Right atrium auricular region (tissue), 2 donors: ENCODE measurements around the gene KPNA6. TPM values are rescaled to one million over a fixed set of nuclear protein-coding genes. Genes with fewer than 3 reads are reported as not detected.
"Not testable (repeated sequence)": the region's sequence is repeated elsewhere in the genome, so short reads cannot be mapped to it uniquely, and the experiment has no call there.

ENCODE experiments used
- DNase-seq: peaks from one replicate; pipeline ENCODE4 v3.0.0-alpha.2; 2019; ENCODE audit warnings: low spot score
- H3K27ac ChIP-seq, 2 donors: fragments of 200-600 bp; sonication (generic); 1 replicate in 1 of 2; 2 replicates in 1 of 2; pipeline ENCODE4 v1.5.1; 2016 to 2019
- H3K27me3 ChIP-seq, 2 donors: fragments of 200-600 bp; sonication (generic); one replicate each; pipeline versions ENCODE4 v1.5.1 to v1.6.0; 2017 to 2019
- H3K36me3 ChIP-seq: fragments of 200-600 bp; sonication (generic); one replicate; pipeline ENCODE4 v1.5.1; 2016
- H3K4me1 ChIP-seq, 2 donors: fragments of 200-600 bp; sonication (generic); one replicate each; pipeline versions ENCODE4 v1.5.1 to v1.6.0; 2017 to 2019
- H3K4me3 ChIP-seq, 2 donors: fragments of 200-600 bp; sonication (generic); 1 replicate in 1 of 2; 2 replicates in 1 of 2; pipeline ENCODE4 v1.5.1; 2017 to 2019; ENCODE audit warnings: mild to moderate bottlenecking in 1 of 2, moderate library complexity in 1 of 2
- H3K9me3 ChIP-seq, 2 donors: fragments of 200-600 bp; sonication (generic); one replicate each; pipeline ENCODE4 v1.5.1; 2019
- CTCF ChIP-seq, 2 donors: fragments of 200-600 bp; sonication (generic); IDR thresholded peaks; one replicate each; pipeline ENCODE4 v1.5.1; 2019; ENCODE audit warnings: antibody characterized with exemption in 2 of 2
- total RNA-seq, 2 donors: library from RNA; depleted of rRNA; stranded (reverse); fragments of >200 nt; gene quantifications; one replicate each; pipeline ENCODE4 v1.1.0, GENCODE V29; 2016

Gene KPNA6
- total RNA-seq, 2 donors from 2014 or later, result 47.3 to 54.6 TPM

GRCh38 chr1:32126770-32127169 is 18.9 kb downstream of the KPNA6 start:
- Histone ChIP-seq H3K27ac (no peak overlapping the region), H3K9me3 (no peaks in the 10 kb centered on the region), H3K27me3 (no peaks in the 10 kb centered on the region), H3K4me1 (peaks cover 0 to 32% of the 10 kb centered on the region in 2 donors), H3K4me3 (no peak overlapping the region), H3K36me3 (no peaks in the 10 kb centered on the region)
- DNase-seq, result no peak
- no peak for TF ChIP-seq CTCF (IDR thresholded peaks at IDR 0.05)

- no peak for TF ChIP-seq CTCF (IDR thresholded peaks at IDR 0.05)
- no peak overlapping the region for H3K4me3 ChIP-seq
- DNase-seq, result no peak
- H3K36me3 ChIP-seq, result no peaks in the 10 kb centered on the region
- no peaks in the 10 kb centered on the region for H3K27me3 ChIP-seq
- H3K27ac ChIP-seq, result no peak overlapping the region
- no peaks in the 10 kb centered on the region for H3K9me3 ChIP-seq
- peaks cover 0 to 25% of the 10 kb centered on the region in 2 donors for H3K4me1 ChIP-seq
These were observed 19.7 kb downstream of the KPNA6 start for GRCh38 chr1:32127409-32128198.

GRCh38 chr1:32128479-32128878 is 20.6 kb downstream of the KPNA6 start:
- DNase-seq, result no peak
- no peaks in the 10 kb centered on the region for H3K27me3 ChIP-seq
- H3K9me3 ChIP-seq, result no peaks in the 10 kb centered on the region
- TF ChIP-seq CTCF (IDR thresholded peaks at IDR 0.05), result no peak
- no peak overlapping the region for H3K27ac ChIP-seq
- H3K36me3 ChIP-seq, result no peaks in the 10 kb centered on the region
- H3K4me3 ChIP-seq, result no peak overlapping the region
- H3K4me1 ChIP-seq, result peaks cover 0 to 25% of the 10 kb centered on the region in 2 donors

GRCh38 chr1:32128964-32129363 is 21.1 kb downstream of the KPNA6 start:
- no peak for TF ChIP-seq CTCF (IDR thresholded peaks at IDR 0.05)
- Histone ChIP-seq H3K27ac (no peak overlapping the region), H3K27me3 (no peaks in the 10 kb centered on the region), H3K4me1 (peaks cover 0 to 30% of the 10 kb centered on the region in 2 donors), H3K9me3 (no peaks in the 10 kb centered on the region), H3K36me3 (no peaks in the 10 kb centered on the region), H3K4me3 (no peak overlapping the region)
- no peak for DNase-seq

GRCh38 chr1:32133950-32134280 is 26.1 kb downstream of the KPNA6 start:
- not testable (repeated sequence) for H3K9me3 ChIP-seq, H3K27me3 ChIP-seq, H3K36me3 ChIP-seq, H3K4me3 ChIP-seq, DNase-seq, H3K27ac ChIP-seq
- H3K4me1 ChIP-seq, result peaks cover 0 to 15% of the 10 kb centered on the region in 2 donors

GRCh38 chr1:32137111-32137510 is 29.3 kb downstream of the KPNA6 start:
- no peaks in the 10 kb centered on the region for H3K36me3 ChIP-seq
- H3K27me3 ChIP-seq, result no peaks in the 10 kb centered on the region
- H3K9me3 ChIP-seq, result no peaks in the 10 kb centered on the region
- no peak for TF ChIP-seq CTCF (IDR thresholded peaks at IDR 0.05)
- DNase-seq, result no peak
- no peak overlapping the region for H3K27ac ChIP-seq
- H3K4me1 ChIP-seq, result peaks cover 0 to 23% of the 10 kb centered on the region in 2 donors
- no peak overlapping the region for H3K4me3 ChIP-seq
